AG04450 (cell line): ENCODE results near the gene SCGB1C1. TPM values are rescaled to one million over a fixed set of nuclear protein-coding genes. Genes with fewer than 3 reads are reported as not detected.

Source experiments
- CTCF ChIA-PET: fragments of 300-600, 350-600 bp; formaldehyde crosslinking; extraction: SDS; loops from one replicate; lab custom pipeline; 2022; ENCODE audit warnings: antibody characterized with exemption, inconsistent platforms; lab: Charles Lee
- POLR2A ChIA-PET: fragments of 350-600 bp; formaldehyde crosslinking; extraction: SDS; loops from one replicate; lab custom pipeline; 2021; ENCODE audit warnings: antibody characterized with exemption, inconsistent platforms; lab: Yijun Ruan, JAX
- DNase-seq: peaks from one replicate; pipeline ENCODE4 v3.0.0-alpha.2; 2011; ENCODE audit warnings: low read depth, low spot score
- H3K27ac ChIP-seq: one replicate; pipeline ENCODE4 v1.5.1; 2012; ENCODE audit warnings: low read depth, low read length, control low read depth
- H3K27me3 ChIP-seq: one replicate; pipeline ENCODE4 v1.6.0; 2012; ENCODE audit warnings: low read length; ENCODE audit not compliant: control insufficient read depth, insufficient read depth
- H3K4me3 ChIP-seq: 2 replicates; pipeline ENCODE4 v1.5.1; 2011; ENCODE audit warnings: mild to moderate bottlenecking, low read depth, low read length, control low read depth
- H3K9me3 ChIP-seq: 2 replicates; pipeline ENCODE4 v1.5.1; 2012; ENCODE audit warnings: low read length; ENCODE audit not compliant: control insufficient read depth, insufficient read depth
- polyA plus RNA-seq: library from polyadenylated mRNA; depleted of rRNA; stranded (reverse); fragments of >200 nt; gene quantifications from 2 replicates; pipeline ENCODE4 v1.2.3, GENCODE V29; 2011
- TF ChIP-seq, protein P1 (sequence below): IDR thresholded peaks from 2 replicates; pipeline ENCODE4 v1.5.1; 2011; ENCODE audit warnings: low read depth, low read length, control low read depth, inconsistent platforms

Gene SCGB1C1
- polyA plus RNA-seq, 1 experiment, result not detected

DNA sequence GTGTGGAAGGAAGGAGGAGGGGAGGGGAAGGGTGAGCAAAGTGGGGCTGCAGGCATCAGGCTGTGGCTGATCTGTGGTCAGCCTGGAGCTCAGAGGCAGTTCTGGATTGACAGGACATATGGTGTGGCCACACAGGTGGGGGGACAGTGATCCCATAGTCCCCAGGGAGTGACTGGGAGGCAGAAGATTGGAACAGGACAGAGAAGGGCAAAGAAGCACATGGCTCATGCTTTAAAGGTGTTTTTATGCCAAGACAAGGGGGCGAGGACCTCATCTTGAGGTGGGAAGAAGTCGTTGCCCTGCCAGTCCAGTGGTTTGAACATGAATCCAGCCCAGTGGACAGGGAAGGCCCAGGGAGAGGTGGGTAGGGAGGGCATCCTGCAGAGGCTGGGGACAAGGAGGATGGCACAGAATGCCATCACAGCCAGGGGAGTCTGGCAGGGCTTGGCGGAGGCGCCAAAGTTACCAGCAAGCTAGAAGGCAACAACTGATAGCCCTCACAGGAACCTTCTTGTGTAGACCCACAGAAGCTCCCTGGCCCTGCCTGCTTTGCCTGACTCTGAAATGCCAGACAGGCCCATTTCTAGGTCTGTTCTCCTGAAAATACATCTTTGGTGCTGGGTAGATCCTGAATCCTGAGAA is 11.2 kb downstream of the SCGB1C1 start:
- POLR2A ChIA-PET, result no interaction called here
- no peaks in the 10 kb centered on the region for H3K27me3 ChIP-seq
- no peak for DNase-seq
- H3K9me3 ChIP-seq, result no peaks in the 10 kb centered on the region; the same call in 1 of the 2 replicates
- H3K27ac ChIP-seq, result no peak overlapping the region
- TF ChIP-seq, protein P1, sequence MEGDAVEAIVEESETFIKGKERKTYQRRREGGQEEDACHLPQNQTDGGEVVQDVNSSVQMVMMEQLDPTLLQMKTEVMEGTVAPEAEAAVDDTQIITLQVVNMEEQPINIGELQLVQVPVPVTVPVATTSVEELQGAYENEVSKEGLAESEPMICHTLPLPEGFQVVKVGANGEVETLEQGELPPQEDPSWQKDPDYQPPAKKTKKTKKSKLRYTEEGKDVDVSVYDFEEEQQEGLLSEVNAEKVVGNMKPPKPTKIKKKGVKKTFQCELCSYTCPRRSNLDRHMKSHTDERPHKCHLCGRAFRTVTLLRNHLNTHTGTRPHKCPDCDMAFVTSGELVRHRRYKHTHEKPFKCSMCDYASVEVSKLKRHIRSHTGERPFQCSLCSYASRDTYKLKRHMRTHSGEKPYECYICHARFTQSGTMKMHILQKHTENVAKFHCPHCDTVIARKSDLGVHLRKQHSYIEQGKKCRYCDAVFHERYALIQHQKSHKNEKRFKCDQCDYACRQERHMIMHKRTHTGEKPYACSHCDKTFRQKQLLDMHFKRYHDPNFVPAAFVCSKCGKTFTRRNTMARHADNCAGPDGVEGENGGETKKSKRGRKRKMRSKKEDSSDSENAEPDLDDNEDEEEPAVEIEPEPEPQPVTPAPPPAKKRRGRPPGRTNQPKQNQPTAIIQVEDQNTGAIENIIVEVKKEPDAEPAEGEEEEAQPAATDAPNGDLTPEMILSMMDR, result no peak
- CTCF ChIA-PET, result interaction anchor here (0.6 kb wide), 1 partner anchor 160 kb away, joined by 6 read pairs; no protein-coding TSS in a partner anchor
- no peak overlapping the region for H3K4me3 ChIP-seq

DNA sequence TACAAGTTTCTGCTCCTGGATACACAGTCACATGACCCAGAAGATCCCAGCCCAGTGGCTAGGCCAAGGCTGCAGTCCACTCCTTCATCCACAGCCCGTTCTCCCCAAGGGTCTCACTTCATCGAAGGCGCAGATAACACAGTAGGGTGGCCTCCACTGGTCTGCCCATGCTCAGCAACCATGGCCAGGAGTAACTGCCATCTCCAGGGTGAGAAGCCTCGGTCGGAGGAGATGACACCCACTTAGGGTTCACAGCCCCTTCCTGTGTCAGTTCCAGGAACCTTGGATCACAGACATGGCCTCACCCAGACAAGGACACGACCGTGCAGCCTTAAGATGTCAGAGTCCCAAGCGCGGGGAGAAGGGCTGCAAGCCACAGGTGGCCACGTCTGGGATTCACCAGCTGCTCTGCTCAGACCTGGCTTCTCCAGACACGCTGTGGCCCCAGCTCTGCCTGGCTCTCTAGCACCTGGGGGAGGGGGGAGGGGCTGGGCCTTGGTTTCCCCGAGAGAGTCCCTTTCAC is 11.8 kb downstream of the SCGB1C1 start:
- H3K27ac ChIP-seq, result no peak overlapping the region
- ChIA-PET CTCF (no interaction called here), POLR2A (no interaction called here)
- H3K9me3 ChIP-seq, result no peaks in the 10 kb centered on the region; the same call in 1 of the 2 replicates
- no peak overlapping the region for H3K4me3 ChIP-seq
- H3K27me3 ChIP-seq, result no peaks in the 10 kb centered on the region
- no peak for DNase-seq
- TF ChIP-seq, protein P1, result no peak

DNA sequence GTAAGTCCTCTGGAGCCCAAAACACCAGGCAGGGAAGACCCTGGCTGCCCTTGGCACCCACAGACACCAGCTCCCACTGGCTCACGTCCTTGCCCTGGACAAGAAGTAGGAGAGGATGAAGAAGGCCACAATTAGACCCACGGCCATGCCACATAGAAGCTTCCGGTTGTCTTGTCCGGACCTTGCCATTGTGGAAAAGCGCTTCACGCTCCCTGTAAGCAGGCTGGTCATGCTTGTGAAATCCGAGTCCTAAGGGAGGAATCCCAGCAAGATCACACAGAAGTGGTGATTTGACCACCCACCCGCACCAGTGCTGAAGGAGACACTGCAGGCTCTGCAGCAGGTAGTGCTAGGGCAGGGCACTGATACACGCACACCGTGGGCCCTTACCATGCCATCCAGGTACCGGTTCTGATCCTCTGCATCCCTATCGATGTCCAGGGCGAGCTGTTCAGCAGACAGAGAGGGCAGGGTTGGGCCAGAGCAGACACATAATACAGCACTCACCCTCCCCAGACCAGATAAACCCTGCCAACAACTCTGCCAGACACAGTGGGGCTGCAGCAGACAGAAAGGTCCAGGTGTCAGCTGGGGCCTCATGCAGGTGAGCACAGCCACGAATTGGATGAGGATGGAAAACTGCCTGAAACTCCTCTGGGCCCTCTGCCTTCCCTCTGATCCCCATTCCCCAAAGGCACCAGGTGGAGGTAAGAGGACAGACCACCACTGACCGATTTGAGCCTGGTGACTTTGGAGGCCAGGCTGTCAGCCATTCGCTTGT is 12.5 kb downstream of the SCGB1C1 start:
- ChIA-PET CTCF (no interaction called here), POLR2A (no interaction called here)
- Histone ChIP-seq H3K9me3 (no peaks in the 10 kb centered on the region; the same call in 1 of the 2 replicates), H3K27ac (no peak overlapping the region), H3K27me3 (no peaks in the 10 kb centered on the region), H3K4me3 (peak overlapping the region; percentile 98)
- DNase-seq, result no peak
- TF ChIP-seq, protein P1, result no peak

DNA sequence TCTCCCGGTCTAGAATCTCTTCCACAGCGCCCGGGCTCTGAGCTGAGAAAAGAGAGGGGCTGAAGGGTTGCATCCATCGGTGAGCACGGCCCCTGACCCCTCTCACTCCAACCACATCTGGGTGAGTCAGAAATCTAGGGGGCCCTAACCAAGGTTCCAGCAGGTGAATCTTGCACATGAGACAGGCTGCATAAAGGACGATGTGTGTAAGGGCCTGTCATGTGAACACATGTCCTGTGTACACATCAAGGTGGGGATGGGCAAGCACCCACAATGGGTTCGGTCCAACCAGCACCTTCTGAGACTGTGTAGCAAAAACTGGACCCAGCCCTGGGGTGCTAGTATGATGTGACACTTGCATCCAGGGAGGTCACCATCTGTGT is 13.1 kb downstream of the SCGB1C1 start:
- Histone ChIP-seq H3K27ac (no peak overlapping the region), H3K4me3 (peak overlapping the region; percentile 98), H3K27me3 (no peaks in the 10 kb centered on the region), H3K9me3 (no peaks in the 10 kb centered on the region; the same call in 1 of the 2 replicates)
- no peak for DNase-seq
- TF ChIP-seq, protein P1, result no peak
- ChIA-PET CTCF (no interaction called here), POLR2A (interaction anchor here (2.0 kb wide), 1 partner anchor 11 kb away, joined by 10 read pairs; no protein-coding TSS in a partner anchor)
